OCI-M1 (cell line): ENCODE results near the gene LCLAT1.
"Not testable (repeated sequence)": the region's sequence is repeated elsewhere in the genome, so short reads cannot be mapped to it uniquely, and the experiment has no call there.

Source experiments
- DNase-seq: peaks from one replicate; lab custom pipeline; 2025; lab: John Stamatoyannopoulos, UW

Gene LCLAT1

DNA sequence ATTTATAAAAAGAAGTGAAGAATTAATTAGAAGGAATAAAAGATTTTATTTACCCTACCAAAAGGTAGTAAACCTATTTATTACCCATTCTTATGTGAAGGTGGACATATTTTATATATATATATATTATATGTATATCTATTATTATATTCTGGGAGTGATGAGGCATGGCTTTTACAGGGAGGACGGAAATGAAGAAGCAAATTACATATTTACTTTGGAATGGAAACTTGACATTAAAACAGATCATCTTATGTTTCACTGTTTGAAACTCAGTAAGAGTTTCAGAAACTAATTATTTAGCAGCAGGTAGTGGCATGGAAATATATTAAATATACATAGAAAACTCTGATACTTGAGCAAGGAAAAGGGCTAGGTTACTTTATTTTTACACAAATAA, 143.4 kb downstream of the LCLAT1 start:
- DNase-seq = no peak

DNA sequence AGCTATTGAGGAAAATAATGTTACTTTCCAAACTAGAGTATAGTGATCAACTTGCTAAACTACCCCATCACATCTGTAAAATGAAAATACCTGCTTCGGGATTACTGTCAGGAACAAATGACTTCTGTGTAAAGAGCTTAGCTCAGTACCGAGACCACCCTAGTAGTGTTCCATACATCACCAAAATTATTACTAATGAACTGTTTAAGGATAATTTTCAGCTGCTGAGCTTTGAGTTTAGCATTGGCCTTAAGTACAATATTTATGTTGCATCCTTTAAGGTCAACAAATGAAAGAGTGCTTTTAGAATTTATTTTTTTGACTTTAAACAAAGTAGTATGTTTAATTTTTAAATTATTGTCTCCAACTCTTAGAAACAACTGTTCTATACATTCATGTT, 144.1 kb downstream of the LCLAT1 start:
- no peak for DNase-seq

DNA sequence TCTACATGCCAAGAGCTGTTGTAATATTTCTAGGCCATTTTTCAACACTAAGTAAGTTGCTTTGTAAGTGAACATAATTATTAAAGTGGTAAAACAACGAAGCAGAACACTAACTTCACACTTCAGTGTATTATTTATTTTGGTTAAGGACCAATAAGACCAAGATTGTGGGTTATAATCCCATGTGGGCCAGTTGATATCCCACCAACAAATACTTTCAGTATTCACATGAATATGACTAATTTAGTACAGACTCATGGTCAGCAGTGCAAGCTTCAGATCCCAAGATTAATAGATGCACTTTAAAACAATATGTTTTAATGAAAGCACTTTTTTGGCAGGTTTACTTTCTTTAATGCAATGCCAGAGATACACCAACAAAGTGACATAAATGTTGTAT, 154.3 kb downstream of the LCLAT1 start:
- DNase-seq = no peak

DNA sequence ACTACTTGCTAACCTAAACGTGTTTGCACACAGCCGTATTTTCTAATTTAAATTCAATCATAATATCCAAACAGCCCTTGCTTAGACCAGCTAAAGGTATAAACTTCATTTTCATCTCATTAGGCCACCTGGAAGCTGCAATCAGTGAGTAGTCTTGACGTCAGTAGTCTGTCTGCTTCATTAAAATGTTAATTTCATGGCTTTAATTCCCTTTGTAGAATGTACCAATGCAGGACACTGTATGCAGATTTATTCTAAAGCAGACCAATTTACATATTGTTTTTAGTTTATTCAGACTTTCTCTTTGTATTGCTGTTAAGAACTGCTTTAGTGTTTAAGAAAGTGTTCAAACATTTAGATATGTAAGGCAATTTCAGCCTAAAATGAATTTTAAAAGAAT, 158.2 kb downstream of the LCLAT1 start:
- no peak for DNase-seq

DNA sequence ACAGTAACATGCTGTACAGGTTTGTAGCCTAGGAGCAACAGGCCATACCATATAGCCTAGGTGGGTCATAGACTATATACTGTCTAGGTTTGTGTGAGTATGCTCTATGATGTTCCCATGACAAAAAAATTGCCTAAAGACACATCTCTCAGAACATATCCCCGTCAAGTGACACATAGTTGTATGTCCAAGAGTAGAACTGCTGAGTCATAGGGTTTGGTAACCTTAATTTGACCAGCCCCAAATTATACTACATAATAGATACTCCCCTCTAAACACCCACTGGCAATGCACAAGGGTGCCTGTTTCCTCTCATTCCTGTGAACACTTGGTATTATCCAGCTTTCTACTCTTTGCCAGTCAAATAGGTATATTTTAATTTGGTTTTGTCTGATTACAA, 161.6 kb downstream of the LCLAT1 start:
- DNase-seq = peak; percentile 24

DNA sequence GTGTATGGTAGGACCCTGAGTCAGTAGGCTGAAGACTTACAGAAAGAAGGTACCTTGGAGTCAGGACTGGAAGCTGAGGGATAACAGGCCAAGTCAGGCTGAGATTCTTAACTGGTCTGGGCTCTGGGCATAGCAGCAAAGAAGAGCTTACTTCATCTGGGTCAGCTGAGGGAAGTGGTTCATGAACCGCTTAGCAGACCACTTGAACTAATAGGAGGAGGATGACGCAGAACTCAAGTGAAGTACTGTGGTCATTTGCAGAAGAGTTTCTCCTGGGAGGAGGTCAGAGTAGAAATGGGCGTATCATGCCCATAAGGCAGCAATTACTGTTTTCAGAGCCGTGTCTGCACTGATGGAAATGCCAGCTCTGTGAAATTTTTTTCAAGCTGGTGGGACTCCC, 164.5 kb downstream of the LCLAT1 start:
- no peak for DNase-seq

DNA sequence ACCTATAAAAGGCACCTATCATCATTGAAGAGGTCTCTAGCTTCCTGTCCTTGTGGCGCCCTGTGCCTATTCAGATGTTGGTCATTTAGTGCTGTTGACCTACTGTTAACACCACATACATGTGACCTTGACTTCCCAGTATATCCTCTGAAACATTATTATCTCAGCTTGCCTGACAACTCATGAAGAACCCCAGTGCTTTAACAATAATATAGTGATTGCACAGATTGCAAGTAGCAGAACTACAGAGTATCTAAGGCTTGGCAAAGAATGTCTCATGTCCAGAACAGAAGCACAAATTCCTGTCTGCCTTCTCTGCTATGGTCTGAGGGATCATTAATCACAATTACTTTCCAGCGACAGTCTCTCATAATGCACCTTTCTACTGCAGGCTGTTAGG, 165.3 kb downstream of the LCLAT1 start:
- no peak for DNase-seq

DNA sequence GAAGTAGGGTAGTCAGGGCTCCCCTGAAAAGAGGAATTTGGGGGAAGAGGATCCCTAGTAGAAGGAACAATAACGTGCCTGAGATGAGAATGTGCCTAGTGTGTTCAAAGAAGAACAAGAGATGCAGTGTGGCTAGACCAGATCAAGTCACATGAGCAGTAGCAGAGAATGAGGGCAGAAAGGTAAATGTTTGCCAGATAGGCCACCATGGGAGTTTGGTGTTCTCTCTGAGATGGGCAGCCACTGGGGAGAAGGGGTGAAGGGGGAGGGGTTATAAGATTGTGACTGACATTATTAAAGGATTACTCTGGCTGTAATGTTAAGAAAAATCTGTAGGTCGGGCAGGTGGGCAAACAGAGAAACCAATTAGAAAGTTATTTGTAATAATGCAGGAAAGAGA, 166.0 kb downstream of the LCLAT1 start:
- no peak for DNase-seq

DNA sequence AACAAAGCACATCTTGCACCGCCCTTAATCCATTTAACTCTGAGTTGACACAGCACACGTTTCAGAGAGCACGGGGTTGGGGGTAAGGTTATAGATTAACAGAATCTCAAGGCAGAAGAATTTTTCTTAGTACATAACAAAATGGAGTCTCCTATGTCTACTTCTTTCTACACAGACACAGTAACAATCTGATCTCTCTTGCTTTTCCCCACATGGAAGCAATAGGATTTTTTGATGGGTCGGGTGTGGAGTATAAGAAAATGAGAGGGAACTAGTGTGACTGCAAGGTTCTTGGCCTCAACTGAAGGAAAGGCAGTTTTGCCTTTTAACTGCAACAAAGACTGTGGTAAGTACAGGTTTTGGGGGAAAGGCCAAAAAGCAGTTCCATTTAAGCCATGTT, 167.2 kb downstream of the LCLAT1 start:
- DNase-seq = not testable (repeated sequence)

DNA sequence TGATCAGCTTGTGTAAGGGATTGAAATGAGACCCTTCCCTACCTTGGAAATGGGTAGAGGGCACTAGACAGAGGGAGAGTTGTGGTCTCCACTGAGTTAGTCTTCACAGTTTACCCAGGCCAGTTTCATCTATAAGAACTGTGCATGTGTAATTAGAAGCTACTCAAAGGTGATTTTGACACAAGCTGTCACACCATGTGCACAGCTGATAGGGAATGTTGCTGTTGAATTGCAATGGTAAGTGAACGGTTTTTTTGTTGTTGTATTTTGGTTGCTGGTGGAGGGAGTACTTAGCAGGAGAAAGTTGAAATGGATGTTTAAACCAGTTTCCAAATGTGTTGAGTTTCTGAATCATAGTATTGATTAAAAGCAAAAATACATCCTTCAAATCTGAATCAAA, 168.9 kb downstream of the LCLAT1 start:
- DNase-seq = no peak

DNA sequence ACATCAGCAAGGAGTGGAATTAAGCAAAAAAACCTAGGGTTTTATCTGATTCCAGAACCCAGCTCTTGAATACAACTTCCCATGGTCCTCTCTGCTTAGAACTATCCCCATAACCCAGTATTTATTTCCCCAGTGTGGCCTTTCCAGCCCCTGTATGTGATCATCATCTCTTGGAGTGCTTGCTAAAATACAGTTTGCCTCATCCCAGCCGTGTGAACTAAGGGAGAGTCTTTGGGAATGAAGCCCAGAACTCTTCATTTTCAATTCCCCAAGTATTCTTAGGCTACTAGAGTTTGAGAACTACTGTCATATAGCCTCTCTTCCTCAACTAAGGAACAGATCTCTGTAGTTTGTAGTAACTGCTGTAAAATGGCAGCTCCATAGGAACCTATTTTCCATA, 173.1 kb downstream of the LCLAT1 start:
- no peak for DNase-seq

DNA sequence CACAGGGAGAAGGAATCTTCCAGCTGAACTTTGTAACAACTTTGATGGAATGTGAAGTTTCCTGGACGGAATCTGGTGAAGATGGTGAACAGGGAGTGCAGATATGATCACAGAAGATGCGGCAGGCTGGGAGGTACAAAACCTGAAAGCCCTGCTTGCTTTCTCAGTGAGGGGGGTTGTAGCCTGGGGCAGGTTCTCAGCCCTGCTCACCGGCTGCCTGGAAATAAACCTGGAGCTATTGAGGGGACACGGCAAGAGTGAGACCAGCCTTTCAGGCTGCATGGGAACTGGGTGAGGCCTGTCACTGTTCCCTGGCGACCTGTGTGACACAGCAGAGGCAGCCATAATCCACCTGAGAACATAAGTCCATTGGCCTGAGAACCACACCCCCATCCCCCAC, 174.8 kb downstream of the LCLAT1 start:
- DNase-seq = no peak

DNA sequence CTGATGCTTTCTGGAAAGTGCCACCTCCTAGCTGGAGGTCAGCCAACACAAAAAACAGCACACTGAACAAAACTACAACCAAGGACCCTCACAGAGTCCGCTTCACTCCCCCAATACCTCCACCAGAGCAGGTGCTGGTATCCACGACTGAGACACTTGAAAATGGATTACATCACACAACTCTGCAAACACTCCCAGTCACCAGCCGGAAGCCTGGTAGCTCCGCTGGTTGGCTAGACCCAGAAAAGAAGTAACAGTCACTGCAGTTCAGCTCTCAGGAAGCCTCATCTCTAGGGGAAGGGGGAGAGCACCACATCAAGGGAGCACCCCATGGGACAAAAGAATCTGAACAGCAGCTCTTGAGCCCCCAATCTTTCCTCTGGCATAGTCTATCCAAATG, 175.4 kb downstream of the LCLAT1 start:
- no peak for DNase-seq

DNA sequence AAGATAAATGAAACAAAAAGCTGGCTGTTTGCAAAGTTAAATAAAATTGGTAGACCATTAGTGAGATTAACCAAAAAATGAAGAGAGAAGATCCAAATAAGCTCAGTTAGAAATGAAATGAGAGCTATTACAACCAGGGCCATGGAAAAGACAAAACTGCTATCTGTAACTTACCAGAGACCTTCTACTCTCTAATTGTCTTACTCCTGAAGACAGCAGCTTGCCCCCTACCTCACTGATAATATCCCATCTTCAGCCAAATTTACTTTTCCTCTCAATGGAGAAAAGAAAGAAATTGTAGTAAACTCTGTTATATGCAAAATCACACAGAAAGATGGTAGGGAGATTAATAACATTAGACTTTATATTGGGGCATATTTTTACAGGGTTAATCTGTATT, 178.2 kb downstream of the LCLAT1 start:
- peak; percentile 53 for DNase-seq

DNA sequence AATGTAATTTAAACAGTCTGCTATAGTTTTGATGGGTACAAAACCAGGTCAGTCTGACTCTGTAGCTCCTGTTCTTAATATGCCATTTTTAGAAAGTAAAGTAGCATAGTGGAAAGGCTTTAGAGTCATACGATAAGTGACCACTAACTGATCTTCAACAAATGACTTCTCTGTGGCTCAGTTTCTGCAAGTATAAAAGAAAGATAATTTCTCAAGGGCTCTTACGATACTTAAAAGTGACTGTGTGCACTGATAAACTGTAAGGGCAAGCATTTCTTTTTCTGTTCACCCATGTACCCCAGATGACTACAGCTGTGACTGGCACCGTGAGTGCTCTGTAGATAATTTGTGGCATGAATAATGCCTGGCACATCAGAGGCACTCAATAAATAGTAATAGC, 178.7 kb downstream of the LCLAT1 start:
- peak; percentile 74 for DNase-seq

DNA sequence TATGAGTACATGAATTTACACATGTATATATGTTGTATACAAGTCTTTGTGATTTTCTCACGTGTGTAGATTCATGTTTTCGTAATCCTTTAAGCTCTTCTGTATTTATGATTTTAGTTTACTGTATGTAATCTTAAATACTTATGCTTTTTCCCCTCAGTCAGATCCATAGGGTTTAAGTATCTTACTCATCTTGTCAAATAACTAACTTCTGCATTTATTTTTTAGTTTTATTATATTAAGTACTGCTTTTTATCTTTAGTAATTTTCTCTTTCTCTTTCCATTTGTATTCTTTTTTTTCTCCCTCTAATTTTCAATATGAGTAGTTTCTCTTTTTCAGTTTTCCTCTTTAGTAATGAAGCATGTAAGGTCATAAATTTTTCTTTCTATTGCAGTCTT, 179.4 kb downstream of the LCLAT1 start:
- DNase-seq = peak; percentile 50

DNA sequence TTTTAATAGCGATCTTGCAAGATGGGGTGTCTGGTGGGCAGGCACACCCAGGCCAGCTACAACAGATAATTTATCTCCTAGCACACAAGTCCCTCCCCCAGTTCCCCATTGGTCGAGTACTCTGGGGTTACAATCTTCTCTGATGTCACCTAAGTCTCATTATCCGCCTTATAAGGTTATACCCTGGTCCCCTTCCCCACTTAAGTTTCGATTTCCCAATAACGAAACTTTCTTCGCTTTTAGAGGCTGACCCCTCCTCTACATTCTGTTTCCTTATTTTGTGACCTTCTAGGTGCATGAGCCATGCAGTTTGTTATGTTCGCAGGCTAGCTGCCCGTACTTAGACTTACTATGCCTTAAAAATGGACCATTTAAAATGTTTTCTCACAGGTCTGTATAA, 180.1 kb downstream of the LCLAT1 start:
- peak; percentile 89 for DNase-seq

DNA sequence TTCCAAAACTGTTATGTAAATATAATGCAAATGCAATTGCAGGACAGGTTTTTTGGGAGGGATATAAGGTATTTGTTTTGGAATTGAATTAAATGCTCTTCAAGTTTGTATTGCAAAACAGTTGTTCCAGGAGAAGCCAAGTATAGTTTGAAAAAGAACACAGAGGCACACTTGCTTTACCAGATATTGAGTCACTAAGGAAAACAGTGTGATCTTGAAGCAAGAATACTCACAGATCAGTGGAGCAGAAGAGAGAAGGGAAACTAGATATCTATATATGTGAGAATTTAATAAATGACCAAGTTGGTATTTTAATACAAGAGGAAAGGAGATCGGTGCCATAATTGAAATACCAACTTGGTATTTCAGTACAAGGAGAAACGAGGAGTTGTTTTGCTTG, 181.3 kb downstream of the LCLAT1 start:
- DNase-seq = no peak

DNA sequence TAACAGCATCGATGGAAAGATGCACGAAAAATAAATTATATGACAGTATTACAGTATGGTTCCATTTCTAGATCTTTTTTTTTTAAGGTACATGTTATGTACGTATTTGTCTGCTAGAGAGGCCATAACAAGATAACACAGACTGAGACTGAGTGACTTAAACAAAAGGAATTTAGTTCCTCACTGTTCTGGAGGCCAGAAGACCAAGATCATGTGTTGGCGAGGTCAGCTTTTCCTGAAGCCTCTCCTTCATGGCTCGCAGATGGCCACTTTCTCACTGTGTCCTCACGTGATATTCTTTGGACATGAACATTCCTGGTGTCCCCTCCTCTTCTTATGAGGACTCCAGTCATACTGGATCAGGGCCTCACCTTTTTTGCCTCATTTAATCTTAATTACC, 182.8 kb downstream of the LCLAT1 start:
- peak; percentile 9 for DNase-seq

DNA sequence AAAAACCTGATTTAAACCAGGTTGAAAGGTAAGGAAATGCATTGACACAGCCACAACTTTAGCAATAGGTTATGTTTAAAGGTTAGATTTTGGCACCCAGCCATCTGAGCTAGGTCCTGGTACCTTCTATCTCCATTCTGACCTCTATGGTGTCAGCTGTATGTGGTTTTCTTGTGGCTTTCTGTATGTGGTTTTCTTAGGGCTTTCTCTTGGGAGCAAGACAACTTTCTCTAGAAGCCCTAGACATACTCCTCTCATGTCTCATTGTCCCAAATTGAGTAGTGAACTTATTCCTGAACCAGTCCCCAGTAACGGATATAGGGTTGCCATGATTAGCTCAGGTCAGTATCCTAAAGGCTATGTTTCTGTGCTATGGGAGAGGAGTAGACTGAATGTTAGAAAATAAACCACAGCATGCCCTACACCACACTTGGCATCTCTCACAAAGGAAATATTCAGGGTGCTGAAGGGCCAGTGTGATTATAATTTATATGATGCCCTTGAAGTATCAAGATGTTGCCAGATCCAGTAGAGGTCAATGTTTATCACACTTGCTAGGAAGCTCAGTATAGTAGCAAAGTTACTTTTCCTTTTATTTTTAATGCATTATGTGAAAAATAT, 184.1 kb downstream of the LCLAT1 start:
- DNase-seq = peak; percentile 88

DNA sequence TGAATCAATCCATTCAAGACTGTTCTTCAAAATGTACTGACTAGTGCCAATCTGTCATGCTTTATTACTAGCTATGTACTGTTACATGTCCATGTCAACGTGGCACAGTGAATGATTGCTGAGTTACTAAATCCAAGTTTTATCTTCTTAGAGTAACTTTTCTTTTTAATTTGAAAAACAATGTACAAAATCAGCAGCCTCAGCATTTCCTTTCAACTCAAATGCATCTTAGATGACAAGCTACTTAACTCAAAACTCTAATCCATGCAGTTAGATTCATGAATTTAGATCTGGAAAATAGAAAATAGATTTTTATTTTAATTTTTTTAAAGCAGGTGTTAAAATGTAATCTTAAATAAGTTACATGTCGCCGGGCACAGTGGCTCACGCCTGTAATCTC, 186.0 kb downstream of the LCLAT1 start:
- DNase-seq = no peak

DNA sequence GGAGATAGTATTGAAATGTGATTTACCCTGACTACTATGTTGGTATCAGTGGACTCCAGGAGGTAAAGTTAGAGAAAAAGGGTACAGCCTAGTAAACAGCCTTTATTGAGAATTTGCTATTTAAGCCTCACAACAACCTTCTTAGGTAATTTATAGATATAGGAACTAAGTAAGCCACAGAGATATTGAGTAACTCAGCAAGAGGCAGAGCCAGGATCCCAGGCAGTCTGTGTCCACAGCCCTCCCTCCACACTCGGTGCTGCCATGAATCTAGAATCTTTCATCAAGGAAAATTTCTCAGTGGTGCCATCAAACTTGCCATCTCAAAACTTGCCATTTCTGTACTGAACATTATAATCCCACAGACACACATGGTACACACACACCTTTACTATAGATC, 189.3 kb downstream of the LCLAT1 start:
- no peak for DNase-seq

DNA sequence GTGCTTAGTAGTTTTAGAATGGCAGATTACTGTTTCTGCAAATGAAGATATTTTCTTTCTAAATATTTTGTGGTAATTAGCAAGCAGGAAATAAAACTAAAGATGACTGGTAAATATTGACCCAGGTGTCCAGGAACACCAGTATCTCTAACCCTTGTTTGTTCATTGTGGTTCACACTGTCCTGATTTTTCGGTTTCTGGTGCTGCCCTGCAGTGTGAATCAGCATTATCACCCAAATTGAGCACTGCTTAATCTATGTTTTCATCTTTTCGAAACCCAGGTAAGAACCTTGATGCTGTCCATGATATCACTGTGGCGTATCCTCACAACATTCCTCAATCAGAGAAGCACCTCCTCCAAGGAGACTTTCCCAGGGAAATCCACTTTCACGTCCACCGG, 192.8 kb downstream of the LCLAT1 start:
- no peak for DNase-seq

DNA sequence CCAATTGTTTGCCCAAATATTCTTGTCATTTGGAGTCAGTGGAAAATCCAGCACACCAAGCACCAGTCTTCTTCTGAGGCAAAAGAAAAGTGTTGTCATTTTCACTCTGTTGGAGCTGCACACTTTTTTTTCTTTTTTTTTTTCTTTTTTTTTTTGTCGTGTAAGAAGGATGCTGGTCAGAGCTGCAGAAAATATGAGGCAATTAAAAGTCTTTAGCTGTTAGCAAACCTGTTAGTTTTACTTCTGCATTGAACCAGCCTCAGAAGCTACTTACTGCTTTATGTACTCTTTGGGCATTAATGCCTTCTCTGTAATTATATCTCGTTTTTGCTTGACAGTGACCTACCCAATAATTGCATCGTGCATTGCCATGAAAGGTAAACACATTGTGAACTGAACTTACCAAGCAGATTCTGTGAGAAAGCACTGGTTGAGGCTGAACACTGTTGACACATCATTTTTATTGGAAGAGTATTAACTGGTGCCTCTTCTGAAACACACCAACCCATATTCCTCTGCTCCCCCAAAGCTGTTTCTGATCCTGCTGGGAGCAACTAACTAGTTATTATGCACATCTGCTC, 194.8 kb downstream of the LCLAT1 start:
- DNase-seq = no peak
